GM19372 (cell line): ENCODE data around the gene NUFIP2.
"Not testable (repeated sequence)": the region's sequence is repeated elsewhere in the genome, so short reads cannot be mapped to it uniquely, and the experiment has no call there.

Experiments
- ATAC-seq: cut with Tn5 transposase; IDR thresholded peaks from one replicate; pipeline ENCODE4 v1.9.1; 2021; ENCODE audit warnings: mild to moderate bottlenecking, low read depth, moderate library complexity; ENCODE audit not compliant: unreplicated experiment

NUFIP2 gene

GRCh38 chr17:29293890-29294579 lies at the start of gene NUFIP2:
NUFIP2 (minus strand) TSS chr17:29294148; CDS start chr17:29294059, 89 bp downstream.
- peak; percentile 77 for ATAC-seq

GRCh38 chr17:29342158-29342765 lies 48.3 kb upstream of the NUFIP2 start:
- no peak for ATAC-seq

GRCh38 chr17:29341726-29342125 lies 47.8 kb upstream of the NUFIP2 start:
- no peak for ATAC-seq

- not testable (repeated sequence) for ATAC-seq
Measured at GRCh38 chr17:29339016-29339415, 45.1 kb upstream of the NUFIP2 start.

- no peak for ATAC-seq
Measured at GRCh38 chr17:29331708-29332085, 37.7 kb upstream of the NUFIP2 start.

GRCh38 chr17:29331075-29331707 lies 37.2 kb upstream of the NUFIP2 start:
- no peak for ATAC-seq

GRCh38 chr17:29327412-29327811 lies 33.5 kb upstream of the NUFIP2 start:
- no peak for ATAC-seq

GRCh38 chr17:29326023-29326813 lies 32.3 kb upstream of the NUFIP2 start:
- no peak for ATAC-seq

- ATAC-seq, result no peak
Measured at GRCh38 chr17:29322363-29322762, 28.4 kb upstream of the NUFIP2 start.

GRCh38 chr17:29303386-29303785 lies 9.4 kb upstream of the NUFIP2 start:
- no peak for ATAC-seq

- no peak for ATAC-seq
Measured at GRCh38 chr17:29299031-29299430, 5.1 kb upstream of the NUFIP2 start.

GRCh38 chr17:29295420-29295819 lies 1.5 kb upstream of the NUFIP2 start:
- ATAC-seq, result no peak

- no peak for ATAC-seq
Measured at GRCh38 chr17:29294580-29294900, 592 bp upstream of the NUFIP2 start.

GRCh38 chr17:29292992-29293889 lies 707 bp downstream of the NUFIP2 start:
- peak; percentile 8 for ATAC-seq

- no peak for ATAC-seq
Measured at GRCh38 chr17:29292071-29292991, 1.6 kb downstream of the NUFIP2 start.

- no peak for ATAC-seq
Measured at GRCh38 chr17:29291163-29291752, 2.7 kb downstream of the NUFIP2 start.

- no peak for ATAC-seq
Measured at GRCh38 chr17:29289852-29290251, 4.1 kb downstream of the NUFIP2 start.

GRCh38 chr17:29283961-29284360 lies 10.0 kb downstream of the NUFIP2 start:
- ATAC-seq, result no peak

GRCh38 chr17:29283496-29283895 lies 10.5 kb downstream of the NUFIP2 start:
- no peak for ATAC-seq
